T-helper 2 cell (primary cell): ENCODE data around the gene MAN1C1.
A peak's percentile ranks its signal among the peaks of the same experiment; 100 is the strongest.

Experiments used
- DNase-seq, 5 experiments: peaks; one replicate each; pipeline versions ENCODE4 v3.0.0 to v3.0.0-alpha.2; 2012 to 2022

MAN1C1 gene

DNA sequence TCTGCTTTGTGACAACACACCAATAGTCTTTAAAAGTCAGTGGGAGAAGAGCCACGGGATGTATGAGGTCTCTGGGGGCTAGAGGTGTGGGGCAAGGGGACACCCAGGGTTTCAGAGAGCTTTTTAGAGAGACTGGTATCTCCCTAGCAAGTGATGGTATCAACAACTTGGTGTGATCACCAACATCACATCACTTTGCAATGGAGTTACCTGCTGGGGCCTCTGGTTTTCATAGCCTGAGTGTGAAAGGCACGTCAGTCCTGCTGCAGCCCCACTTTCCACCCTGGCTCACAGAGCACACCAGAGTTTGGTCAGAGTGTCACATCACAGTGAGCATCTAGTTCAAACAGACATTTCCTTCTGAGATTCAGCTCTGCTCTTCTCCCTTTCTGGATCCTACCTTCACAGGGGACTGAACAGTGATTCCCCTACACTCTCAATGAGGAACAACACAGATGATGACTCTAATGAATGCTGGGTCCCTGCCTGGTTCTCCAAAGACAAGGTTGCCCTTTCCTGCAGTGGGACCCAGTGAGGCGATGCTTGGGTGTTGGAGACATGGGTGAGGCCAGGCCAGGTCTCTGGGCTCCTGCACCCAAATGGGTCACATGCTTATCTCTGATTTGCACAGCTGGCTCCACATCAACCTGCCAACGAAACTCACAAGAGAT is 2.0 kb upstream of the MAN1C1 start:
- DNase-seq = peak in 1 of 5 experiments; percentile 19

- no peak for DNase-seq
These were observed 1.4 kb upstream of the MAN1C1 start for GRCh38 chr1:25615172-25615541.

GRCh38 chr1:25615563-25616094 is 962 bp upstream of the MAN1C1 start:
- DNase-seq = peak in 1 of 5 experiments; percentile 23

- peak in 2 of 5 experiments; percentile 17 to 40 for DNase-seq
These were observed 515 bp downstream of the MAN1C1 start for GRCh38 chr1:25616987-25617624.

DNA sequence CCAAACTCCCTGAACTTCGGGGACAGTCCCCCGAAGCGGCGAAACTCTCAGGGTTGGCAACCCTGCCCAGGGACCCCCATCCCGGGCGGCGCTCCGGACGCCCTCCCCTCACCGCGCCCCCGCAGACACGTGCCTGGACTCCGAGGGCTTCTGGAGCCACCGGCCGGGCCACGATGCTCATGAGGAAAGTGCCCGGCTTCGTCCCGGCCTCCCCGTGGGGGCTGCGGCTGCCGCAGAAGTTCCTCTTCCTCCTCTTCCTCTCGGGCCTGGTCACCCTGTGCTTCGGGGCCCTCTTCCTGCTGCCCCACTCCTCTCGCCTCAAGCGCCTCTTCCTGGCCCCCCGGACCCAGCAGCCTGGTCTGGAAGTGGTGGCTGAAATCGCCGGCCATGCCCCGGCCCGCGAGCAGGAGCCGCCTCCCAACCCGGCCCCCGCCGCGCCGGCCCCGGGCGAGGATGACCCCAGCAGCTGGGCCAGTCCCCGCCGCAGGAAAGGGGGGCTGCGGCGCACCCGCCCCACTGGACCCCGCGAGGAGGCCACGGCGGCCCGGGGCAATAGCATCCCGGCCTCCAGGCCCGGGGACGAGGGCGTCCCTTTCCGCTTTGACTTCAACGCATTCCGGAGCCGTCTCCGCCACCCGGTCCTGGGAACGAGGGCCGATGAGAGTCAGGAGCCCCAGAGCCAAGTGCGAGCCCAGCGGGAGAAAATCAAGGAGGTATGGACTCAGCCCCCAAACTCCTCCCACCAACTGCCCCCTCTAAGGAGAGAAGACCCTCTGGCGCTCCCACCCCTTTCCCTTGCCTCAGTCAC is 1.2 kb downstream of the MAN1C1 start:
- DNase-seq = no peak

DNA sequence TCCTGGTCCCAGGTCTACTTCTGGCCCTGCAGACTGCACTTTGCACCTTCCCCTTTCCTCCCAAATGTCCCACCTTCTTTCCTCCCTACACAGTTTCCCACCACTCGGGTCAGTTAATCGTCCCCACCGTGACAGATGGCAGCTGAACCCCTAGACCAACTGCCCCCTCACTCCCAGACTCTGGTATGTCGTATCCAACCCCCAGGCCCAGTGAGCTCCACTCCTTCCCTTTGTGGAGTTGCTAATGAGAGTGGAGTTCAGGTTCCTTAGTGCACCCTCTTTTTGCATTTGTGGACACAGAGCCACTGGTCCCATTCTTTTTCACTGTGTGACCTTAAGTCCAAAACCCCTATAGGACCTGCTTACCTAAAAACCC is 1.8 kb downstream of the MAN1C1 start:
- DNase-seq = no peak

- DNase-seq = peak in 2 of 5 experiments; percentile 30 to 48
These were observed 2.7 kb downstream of the MAN1C1 start for GRCh38 chr1:25619101-25619890.

GRCh38 chr1:25620211-25620610 is 3.6 kb downstream of the MAN1C1 start:
- peak in 1 of 5 experiments; percentile 63 for DNase-seq

- no peak for DNase-seq
These were observed 4.2 kb downstream of the MAN1C1 start for GRCh38 chr1:25620701-25621350.

DNA sequence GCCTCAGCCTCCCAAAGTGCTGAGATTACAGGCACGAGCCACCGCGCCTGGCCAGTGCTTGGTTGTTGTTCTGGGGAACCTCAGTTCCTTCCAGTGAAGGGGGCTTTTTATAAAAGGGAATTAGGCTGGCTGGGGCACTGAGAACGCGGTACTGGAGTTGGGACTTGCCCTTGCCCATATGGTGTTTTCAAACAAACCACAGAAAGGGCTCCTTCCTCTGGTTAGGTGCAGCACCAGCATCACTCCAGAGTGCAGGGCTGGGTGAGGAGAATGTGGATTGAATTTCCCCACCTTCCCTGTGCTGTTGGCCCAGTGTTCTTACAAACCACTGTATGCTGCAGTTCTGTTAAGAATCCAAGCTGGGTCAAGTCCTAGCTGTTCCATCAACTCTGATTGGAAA is 5.3 kb downstream of the MAN1C1 start:
- no peak for DNase-seq

GRCh38 chr1:25622531-25622930 is 5.9 kb downstream of the MAN1C1 start:
- DNase-seq = peak in 1 of 5 experiments; percentile 36

DNA sequence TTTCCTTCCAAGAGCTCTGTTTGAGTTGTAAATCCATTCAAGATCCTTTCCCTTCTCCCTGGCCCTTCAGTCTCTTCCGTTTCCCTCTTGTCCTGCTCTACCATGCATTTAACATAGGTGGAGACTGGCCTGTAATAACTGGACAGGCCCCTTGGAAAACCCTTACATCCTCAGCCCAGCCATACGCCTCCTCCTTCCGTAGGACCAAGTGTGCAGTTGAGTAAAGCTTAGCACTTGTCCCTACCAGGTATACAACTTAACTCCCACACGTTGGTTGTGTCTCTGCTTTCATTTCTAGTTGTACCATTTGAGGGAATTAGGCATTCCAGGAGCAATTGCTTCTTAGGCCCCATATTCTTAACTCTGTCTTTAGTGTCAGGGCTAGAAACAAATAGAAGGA is 6.4 kb downstream of the MAN1C1 start:
- no peak for DNase-seq

- no peak for DNase-seq
These were observed 7.1 kb downstream of the MAN1C1 start for GRCh38 chr1:25623731-25624130.

DNA sequence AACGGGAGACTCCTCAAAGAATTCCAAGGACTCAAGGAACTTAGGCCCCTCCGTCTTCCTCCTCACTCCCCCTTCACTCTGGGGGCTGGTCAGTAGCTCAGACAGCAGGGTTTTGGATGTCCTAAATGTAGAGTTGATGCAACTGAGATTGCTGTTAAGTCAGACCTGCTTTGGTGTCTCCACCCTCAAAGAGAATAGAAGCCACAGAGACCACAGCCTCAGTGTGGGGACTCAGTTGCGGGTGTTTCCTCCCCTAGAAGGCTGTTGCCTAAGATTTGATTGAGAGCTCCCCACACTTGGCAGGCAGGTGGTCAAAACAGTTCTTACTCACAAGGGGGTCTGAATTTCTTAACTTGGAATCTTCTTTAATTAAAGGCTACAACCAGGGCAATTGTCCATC is 7.6 kb downstream of the MAN1C1 start:
- DNase-seq = peak in 1 of 5 experiments; percentile 56

DNA sequence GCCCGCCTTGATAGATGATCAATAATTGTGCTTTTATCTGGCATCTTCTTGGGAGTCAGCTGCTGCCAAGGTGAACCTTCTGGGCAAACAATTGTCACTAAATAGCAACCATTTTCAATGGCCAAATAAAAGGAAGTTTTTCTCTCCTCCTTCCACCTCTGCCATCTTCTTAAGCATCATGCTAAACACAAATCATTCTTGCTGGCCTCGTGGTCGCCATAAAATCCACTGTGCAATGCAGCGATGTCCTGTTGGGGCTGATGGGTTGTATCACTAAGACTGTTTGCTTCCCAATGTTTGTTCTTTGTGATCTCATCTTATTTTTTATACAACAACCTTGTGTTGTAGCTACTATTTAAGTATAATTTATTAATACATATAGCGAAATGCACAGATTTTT is 8.0 kb downstream of the MAN1C1 start:
- DNase-seq = no peak

DNA sequence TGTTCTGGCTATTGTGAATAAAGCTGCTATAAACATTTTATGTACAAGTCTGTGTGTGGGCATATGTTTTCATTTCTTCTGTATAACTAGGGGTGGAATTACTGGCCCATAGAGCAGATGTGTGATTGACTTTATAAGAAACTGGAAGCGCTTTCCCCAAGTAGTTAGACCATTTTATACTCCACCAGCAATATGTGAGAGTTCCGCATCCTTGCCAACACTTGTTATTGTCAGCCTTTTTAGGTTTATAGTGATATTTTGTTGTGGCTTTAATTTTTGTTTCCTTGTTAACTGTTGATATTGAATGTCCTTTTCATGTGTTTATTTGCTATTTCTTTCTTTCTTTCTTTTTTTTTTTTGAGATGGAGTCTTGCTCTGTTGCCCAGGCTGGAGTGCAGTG is 9.4 kb downstream of the MAN1C1 start:
- no peak for DNase-seq

DNA sequence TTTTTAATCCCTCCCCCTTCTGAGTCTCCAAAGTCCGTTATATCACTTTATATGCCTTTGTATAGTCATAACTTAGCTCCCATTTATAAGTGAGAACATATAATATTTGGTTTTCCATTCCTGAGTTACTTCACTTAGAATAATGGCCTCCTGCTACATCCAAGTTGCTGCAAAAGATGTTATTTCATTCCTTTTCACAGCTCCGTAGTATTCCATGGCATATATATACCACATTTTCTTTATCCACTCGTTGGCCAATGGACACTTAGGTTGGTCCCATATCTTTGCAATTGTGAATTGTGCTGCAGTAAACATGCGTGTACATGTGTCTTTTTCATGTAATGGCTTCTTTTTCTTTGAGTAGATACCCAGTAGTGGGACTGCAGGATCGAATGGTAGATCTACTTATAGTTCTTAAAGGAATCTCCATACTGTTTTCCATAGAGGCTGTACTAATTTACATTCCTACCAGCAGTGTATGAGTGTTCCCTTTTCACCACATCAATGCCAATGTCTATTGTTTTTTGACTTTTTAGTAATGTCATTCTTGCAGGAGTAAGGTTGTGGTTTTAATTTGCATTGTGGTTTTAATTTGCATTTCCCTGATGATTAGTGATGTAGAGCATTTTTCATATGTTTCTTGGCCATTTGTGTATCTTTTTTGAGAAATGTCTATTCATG is 12.3 kb downstream of the MAN1C1 start:
- DNase-seq = no peak

DNA sequence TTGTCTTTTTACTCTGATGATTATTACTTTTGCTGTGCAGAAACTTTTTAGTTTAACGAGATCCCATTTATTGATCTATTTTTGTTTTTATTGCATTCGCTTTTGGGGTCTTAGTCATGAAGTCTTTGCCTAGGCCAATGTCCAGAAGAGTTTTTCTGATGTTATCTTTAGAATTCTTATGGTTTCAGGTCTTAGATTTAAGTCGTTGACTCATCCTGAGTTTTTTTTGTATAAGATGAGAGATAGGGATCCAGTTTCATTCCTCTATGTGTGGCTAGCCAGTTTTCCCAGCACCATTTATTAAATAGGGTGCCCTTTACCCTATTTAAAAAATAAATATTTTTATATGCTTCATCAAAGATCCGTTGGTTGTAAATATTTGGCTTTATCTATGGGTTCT is 13.2 kb downstream of the MAN1C1 start:
- no peak for DNase-seq

GRCh38 chr1:25631750-25632485 is 15.3 kb downstream of the MAN1C1 start:
- peak in 1 of 5 experiments; percentile 54 for DNase-seq

DNA sequence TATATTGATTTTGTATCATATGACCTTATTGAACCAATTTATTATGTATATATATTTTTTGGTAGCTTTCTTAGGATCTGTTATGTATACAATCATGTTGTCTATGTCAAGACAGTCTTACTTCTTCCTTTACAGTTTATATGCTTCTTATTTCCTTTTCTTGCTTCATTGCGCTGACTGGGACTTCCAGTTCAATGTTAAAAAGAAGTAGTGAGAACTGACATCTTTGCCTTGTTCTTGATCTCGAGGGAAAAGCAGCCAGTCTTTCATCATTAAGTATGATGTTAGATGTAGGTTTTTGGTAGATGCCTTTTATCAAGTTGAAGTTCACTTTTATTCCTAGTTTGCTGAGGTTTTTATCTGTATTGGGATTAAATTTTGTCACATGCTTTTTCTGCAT is 17.5 kb downstream of the MAN1C1 start:
- no peak for DNase-seq

- no peak for DNase-seq
These were observed 18.3 kb downstream of the MAN1C1 start for GRCh38 chr1:25634896-25635295.
